ENCODE measurements around the gene BCO1. TPM values are rescaled to one million over a fixed set of nuclear protein-coding genes. Genes with fewer than 3 reads are reported as not detected.

BCO1 gene
- total RNA-seq, 3 donors from 2014 or later (not counting 1 experiment from before 2014, with no cell fraction given) = not detected

DNA sequence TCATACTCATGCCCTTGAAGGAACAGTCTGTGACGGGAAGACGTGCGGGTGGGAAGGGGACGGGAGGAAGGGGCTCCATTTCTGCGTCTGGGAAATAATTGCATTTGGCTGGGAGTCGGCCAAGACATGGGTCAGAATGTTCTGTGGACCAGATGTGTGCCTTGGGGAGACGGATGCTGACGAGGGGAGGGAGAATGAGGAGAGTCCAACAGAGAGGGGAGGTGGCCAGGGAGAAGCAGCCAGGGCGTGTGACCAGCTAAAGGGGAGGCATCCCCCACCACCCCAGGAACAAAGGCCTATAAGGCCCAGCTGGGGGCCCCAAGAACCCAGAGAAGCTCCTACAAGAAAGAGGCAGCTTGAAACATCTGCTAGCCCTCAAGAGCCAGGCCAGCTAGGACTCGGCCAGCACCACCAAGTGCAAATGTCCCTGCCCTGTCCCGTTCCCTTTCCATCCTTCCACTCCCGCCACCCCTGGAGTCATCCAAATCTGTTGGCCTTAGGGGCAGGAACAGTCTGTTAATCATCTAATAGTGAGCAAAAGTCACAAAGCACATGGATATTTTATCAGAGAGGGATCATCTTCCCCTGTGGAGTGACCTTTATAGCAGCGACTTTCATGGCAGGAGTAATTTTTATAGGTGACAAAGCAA, 42.5 kb upstream of the BCO1 start:
- H3K36me3 Mint-ChIP-seq = no peaks in the 10 kb centered on the region
- H3K9me3 Mint-ChIP-seq = no peaks in the 10 kb centered on the region
- no peak for ATAC-seq
- no peak overlapping the region for H3K27ac ChIP-seq (ENCODE audit: low read length)
- H3K27ac Mint-ChIP-seq = no peak overlapping the region
- H3K4me3 Mint-ChIP-seq = no peak overlapping the region
- H3K4me1 ChIP-seq (ENCODE audit: control insufficient read depth, insufficient read depth, low read length) = no peaks in the 10 kb centered on the region
- no peak overlapping the region for H3K4me3 ChIP-seq (ENCODE audit: low read length)
- H3K27me3 Mint-ChIP-seq (ENCODE audit: low read depth in 2 of 2) = peaks cover 11% of the 10 kb centered on the region in 2 donors
- H3K4me1 Mint-ChIP-seq = no peaks in the 10 kb centered on the region
- no peak for DNase-seq
- 81% methylated on average over 13 of the region's 13 CpGs for WGBS (ENCODE audit: insufficient coverage)
- TF ChIP-seq, protein P1, sequence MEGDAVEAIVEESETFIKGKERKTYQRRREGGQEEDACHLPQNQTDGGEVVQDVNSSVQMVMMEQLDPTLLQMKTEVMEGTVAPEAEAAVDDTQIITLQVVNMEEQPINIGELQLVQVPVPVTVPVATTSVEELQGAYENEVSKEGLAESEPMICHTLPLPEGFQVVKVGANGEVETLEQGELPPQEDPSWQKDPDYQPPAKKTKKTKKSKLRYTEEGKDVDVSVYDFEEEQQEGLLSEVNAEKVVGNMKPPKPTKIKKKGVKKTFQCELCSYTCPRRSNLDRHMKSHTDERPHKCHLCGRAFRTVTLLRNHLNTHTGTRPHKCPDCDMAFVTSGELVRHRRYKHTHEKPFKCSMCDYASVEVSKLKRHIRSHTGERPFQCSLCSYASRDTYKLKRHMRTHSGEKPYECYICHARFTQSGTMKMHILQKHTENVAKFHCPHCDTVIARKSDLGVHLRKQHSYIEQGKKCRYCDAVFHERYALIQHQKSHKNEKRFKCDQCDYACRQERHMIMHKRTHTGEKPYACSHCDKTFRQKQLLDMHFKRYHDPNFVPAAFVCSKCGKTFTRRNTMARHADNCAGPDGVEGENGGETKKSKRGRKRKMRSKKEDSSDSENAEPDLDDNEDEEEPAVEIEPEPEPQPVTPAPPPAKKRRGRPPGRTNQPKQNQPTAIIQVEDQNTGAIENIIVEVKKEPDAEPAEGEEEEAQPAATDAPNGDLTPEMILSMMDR (IDR thresholded peaks at IDR 0.05) = no peak
- H3K27me3 ChIP-seq (ENCODE audit: control insufficient read depth, insufficient read depth, low read length) = peaks cover 2% of the 10 kb centered on the region
- intact Hi-C loops (cut with micrococcal nuclease) = no loop called here
- H3K36me3 ChIP-seq (ENCODE audit: control insufficient read depth, insufficient read depth, low read length) = no peaks in the 10 kb centered on the region
- H3K9me3 ChIP-seq (ENCODE audit: control insufficient read depth, insufficient read depth, low read length) = no peaks in the 10 kb centered on the region

DNA sequence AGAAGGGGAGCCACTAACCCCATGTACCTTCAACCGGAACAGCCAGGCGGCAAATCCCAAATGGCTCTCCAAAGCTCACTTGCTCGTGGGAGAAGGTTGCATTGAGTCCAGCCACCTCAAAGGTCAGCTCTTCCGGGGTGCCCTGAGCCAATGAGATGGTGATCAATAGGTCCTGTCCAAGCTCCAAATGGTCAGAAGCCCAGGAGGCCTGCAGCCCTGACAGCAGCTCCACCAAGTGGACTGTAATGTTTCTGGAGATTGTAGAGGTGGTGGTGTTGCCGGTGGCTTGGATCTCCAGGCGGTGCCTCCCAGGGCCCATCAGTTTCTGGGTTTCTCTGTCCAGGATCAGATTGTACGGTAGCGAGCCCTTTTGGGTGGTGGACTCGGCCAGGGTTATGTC, 39.9 kb upstream of the BCO1 start:
- H3K36me3 Mint-ChIP-seq = no peaks in the 10 kb centered on the region
- no peaks in the 10 kb centered on the region for H3K4me1 Mint-ChIP-seq
- Histone ChIP-seq H3K27me3 (ENCODE audit: control insufficient read depth, insufficient read depth, low read length) (peaks cover 2% of the 10 kb centered on the region), H3K36me3 (ENCODE audit: control insufficient read depth, insufficient read depth, low read length) (no peaks in the 10 kb centered on the region), H3K4me1 (ENCODE audit: control insufficient read depth, insufficient read depth, low read length) (no peaks in the 10 kb centered on the region), H3K9me3 (ENCODE audit: control insufficient read depth, insufficient read depth, low read length) (no peaks in the 10 kb centered on the region), H3K27ac (ENCODE audit: low read length) (no peak overlapping the region), H3K4me3 (ENCODE audit: low read length) (no peak overlapping the region)
- H3K9me3 Mint-ChIP-seq = no peaks in the 10 kb centered on the region
- H3K27me3 Mint-ChIP-seq (ENCODE audit: low read depth in 2 of 2) = peaks cover 11% of the 10 kb centered on the region in 2 donors
- no peak overlapping the region for H3K4me3 Mint-ChIP-seq
- TF ChIP-seq, protein P1 (IDR thresholded peaks at IDR 0.05) = no peak
- no peak for ATAC-seq
- intact Hi-C loops (cut with micrococcal nuclease) = no loop called here
- DNase-seq = no peak
- H3K27ac Mint-ChIP-seq = no peak overlapping the region
- 67% methylated on average over 9 of the region's 9 CpGs for WGBS (ENCODE audit: insufficient coverage)

DNA sequence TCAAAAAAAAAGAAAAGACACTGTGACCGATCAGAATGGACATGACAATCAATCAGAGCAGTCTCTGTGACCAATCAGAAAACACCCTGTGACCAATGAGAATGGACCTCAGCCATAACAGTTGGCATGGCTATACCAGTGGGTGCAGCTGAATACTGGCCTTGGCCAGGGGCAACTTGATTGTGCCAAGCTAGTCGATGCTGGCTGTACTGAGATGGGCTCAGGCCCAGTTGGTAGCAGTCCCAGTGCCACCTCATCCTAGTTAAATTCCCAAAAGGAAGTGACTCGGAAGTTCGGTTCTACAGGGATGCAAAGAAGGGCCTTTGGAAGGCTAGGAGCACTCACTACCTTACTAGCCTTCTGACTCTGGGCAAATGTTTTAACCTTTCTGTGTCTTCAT, 37.2 kb upstream of the BCO1 start:
- Mint-ChIP-seq H3K4me3 (no peak overlapping the region), H3K36me3 (no peaks in the 10 kb centered on the region), H3K27me3 (ENCODE audit: low read depth in 2 of 2) (peaks cover 14 to 20% of the 10 kb centered on the region in 2 donors), H3K4me1 (peaks cover 5 to 6% of the 10 kb centered on the region in 2 donors), H3K9me3 (no peaks in the 10 kb centered on the region), H3K27ac (no peak overlapping the region)
- Histone ChIP-seq H3K4me1 (ENCODE audit: control insufficient read depth, insufficient read depth, low read length) (no peaks in the 10 kb centered on the region), H3K4me3 (ENCODE audit: low read length) (no peak overlapping the region), H3K36me3 (ENCODE audit: control insufficient read depth, insufficient read depth, low read length) (no peaks in the 10 kb centered on the region), H3K27me3 (ENCODE audit: control insufficient read depth, insufficient read depth, low read length) (peaks cover 2% of the 10 kb centered on the region), H3K27ac (ENCODE audit: low read length) (no peak overlapping the region), H3K9me3 (ENCODE audit: control insufficient read depth, insufficient read depth, low read length) (no peaks in the 10 kb centered on the region)
- intact Hi-C loops (cut with micrococcal nuclease) = no loop called here
- 90% methylated on average over 4 of the region's 4 CpGs for WGBS (ENCODE audit: insufficient coverage)
- TF ChIP-seq, protein P1 (IDR thresholded peaks at IDR 0.05) = no peak
- ATAC-seq (no peak), DNase-seq (no peak)
